ENCODE results near the gene PNP.
A peak's percentile ranks its signal among the peaks of the same experiment; 100 is the strongest.

PNP gene

GRCh38 chr14:20454516-20455354 lies 14.5 kb upstream of the PNP start, which contains the start of the genes APEX1 and OSGEP:
Gene APEX1, plus strand, starts transcription at chr14:20455226. Its CDS starts 420 bp downstream, at chr14:20455646.
Gene OSGEP, minus strand, starts transcription at chr14:20454812. Its CDS starts 129 bp downstream, at chr14:20454683.
- DNase-seq (ENCODE audit: low read depth, low spot score): peak; percentile 99

DNA sequence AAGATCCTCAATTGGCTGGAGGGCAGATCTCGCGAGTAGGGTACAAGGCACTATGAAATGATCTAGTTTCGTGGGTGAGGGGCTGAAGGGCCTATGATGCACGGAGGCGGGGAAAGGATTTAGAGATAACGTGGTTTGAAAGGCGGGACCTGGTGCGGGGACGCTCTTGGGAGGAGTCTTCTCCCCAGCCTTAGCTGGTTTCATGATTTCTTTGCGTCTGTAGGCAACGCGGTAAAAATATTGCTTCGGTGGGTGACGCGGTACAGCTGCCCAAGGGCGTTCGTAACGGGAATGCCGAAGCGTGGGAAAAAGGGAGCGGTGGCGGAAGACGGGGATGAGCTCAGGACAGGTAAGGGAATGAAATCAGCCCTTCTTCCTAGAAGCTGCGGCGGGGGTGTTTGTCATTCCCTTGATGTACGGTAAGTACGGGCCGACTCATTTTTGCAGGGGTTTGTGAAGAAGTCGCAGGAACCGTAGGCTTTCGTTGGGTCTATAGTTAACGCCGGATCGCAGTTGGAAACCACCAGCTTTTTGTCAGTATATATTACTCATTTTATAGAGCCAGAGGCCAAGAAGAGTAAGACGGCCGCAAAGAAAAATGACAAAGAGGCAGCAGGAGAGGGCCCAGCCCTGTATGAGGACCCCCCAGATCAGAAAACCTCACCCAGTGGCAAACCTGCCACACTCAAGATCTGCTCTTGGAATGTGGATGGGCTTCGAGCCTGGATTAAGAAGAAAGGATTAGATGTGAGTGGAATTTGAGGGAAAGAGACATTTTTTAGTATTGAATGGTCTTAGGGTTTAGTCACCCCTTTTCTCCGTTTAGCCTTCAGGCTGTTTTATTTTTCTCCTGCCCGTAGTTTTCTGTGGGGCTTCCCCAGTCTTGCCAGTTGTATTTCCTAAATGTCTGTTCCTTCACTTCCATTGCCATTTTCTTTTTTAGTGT lies 13.6 kb upstream of the PNP start:
- no peak for DNase-seq (ENCODE audit: low read depth, low spot score)

GRCh38 chr14:20456971-20457370 lies 12.2 kb upstream of the PNP start:
- DNase-seq (ENCODE audit: low read depth, low spot score): peak; percentile 8

GRCh38 chr14:20458031-20458789 lies 11.0 kb upstream of the PNP start:
- peak; percentile 68 for DNase-seq (ENCODE audit: low read depth, low spot score)

DNA sequence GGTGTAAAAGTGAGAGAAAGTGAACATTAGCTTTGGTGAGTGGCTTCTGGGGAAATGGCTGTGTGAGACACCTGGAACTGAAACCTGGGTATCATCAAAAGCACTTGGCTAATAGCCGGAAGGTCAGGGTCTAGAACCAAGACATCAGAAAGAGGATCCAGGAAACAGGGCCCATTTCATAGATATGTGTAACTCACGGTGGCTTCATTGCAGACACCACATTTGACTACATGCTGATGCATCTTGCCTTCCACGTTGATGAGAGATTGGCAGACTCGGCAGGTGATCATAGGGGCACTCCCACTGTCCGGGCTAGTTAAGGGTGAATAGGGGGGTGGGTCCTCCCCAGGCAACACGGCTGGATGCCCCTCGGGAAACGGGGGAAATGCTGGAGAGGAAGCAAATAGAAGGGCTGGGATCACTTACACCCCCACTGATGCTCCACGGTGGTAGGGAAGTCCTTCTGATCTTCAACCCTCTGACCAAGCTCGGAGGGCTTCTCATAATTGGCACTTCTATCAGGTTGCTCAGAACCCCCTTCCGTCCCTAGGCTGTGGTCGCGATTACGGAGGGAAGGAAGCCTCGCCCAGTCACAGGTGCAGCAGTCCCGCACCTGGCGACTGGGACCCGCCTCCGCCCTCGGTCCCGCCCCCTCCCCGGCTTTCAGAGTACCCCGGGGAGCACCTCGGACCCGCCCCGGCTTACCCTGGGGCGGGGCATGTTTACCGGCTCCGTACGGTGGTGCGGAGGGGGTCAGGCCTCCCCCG lies 8.6 kb upstream of the PNP start:
- DNase-seq (ENCODE audit: low read depth, low spot score): no peak

GRCh38 chr14:20461225-20462141 lies 7.7 kb upstream of the PNP start, which contains the start of gene PIP4P1:
Gene PIP4P1, minus strand, starts transcription at chr14:20461434. Its CDS starts 109 bp downstream, at chr14:20461325.
- peak; percentile 100 for DNase-seq (ENCODE audit: low read depth, low spot score)

DNA sequence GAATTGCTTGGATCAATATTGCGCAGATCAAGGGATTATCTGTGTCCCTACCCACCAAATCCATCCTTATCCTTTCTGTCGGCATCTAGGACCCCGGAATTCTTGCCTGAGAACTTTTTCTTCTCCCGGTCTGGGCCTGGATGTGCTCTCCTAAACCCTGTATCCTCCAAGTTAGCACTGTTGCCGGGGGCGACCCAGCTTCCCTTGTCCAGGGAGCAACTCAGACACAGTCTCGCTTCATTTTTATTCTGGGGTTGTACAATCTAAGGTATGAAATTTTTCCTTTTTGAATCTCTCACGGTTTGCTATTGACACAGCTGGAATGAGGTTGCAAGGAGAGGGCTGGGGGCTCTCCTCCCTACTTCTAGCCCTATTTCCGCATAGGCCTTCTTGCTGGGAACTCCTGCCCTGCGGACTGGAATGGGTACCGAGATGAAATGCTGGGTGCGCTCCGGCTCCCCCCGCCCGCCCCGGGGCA lies 403 bp upstream of the PNP start:
- no peak for DNase-seq (ENCODE audit: low read depth, low spot score)

- peak; percentile 73 for DNase-seq (ENCODE audit: low read depth, low spot score)
These were observed 840 bp downstream of the PNP start for GRCh38 chr14:20469890-20470602.

- DNase-seq (ENCODE audit: low read depth, low spot score): no peak
These were observed 1.3 kb downstream of the PNP start for GRCh38 chr14:20470603-20470901.

DNA sequence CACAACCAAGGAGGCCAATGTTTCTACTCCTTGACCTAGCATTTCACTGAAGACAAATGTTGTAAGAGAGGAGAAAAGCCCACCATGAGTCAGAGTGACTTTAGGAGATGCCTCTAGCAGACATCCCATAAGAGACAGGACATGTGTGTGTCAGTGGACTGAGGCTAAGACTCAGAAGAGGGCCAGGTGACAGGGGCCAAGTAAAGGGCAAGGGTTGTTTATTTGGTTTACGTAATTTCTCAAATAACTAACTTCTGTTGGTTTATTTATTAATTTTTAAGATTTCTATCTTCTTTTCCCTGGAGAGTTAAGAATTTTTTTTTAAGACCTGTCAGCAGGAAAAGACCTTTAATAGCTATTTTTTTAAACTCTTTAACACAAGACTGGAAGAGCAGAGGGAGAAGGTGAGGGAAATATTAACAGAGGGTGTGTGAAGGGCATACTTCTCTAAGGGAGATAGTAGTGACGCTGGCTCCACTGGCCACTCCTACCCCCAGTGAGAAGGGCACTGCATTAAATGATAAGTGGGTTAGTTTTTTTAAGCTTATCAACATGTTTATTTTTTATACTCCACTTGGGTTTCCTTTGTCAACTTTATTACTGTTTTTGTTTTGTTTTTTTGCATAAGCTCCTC lies 3.4 kb downstream of the PNP start:
- DNase-seq (ENCODE audit: low read depth, low spot score): no peak

- no peak for DNase-seq (ENCODE audit: low read depth, low spot score)
These were observed 7.6 kb downstream of the PNP start for GRCh38 chr14:20476776-20477175.

DNA sequence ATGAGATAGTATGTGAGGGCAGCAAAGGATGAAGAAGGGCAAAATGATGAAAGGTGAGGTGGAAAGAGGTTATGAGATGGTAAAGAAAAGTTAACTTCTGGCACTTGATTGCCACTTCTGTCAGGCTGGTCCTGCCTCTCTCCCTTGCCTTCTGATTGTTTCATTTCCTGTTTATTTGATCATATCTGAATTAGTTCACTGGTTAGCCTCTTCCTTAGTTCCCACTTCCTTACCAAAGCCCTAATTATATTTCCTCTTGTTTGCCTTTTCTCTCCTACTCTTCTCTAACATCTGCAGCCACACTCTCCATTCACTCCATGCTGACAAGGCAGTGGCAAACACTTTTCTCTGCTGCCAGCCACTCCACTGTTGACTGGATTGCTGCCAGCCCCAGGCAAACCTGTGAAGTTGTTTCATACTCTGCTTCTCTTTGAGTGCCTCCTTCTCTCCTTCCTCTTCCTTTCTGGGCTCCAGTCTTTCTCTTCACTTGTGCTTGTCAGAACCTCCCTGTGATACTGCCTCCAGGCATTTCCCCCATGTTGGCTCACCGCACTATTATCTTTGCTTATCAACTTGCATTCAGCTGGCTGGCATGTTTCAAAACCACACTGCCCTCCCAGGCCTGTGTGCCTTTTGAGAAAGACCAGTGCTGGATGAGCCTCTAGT lies 8.1 kb downstream of the PNP start:
- peak; percentile 63 for DNase-seq (ENCODE audit: low read depth, low spot score)

- DNase-seq (ENCODE audit: low read depth, low spot score): no peak
These were observed 9.7 kb downstream of the PNP start for GRCh38 chr14:20478894-20479293.

GRCh38 chr14:20482382-20482781 lies 13.2 kb downstream of the PNP start:
- no peak for DNase-seq (ENCODE audit: low read depth, low spot score)

DNA sequence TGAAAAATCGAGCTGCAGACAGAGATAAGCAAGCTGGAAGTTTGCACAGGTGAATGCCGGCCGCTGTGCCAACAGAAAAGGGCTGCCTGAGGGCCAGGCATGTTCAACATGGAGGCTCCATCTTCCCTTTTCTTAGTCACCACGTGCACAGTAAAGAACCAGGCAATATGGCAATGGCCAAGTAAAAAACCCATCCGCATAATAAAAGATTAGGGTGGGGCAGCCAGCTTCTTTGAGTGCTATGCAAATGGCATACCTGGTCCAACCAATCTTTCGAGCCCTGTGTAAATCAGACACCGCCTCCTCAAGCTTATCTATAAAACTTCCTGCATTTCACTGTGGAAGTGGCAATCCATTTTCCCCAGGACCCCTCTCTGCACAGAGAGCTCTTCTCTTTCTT lies 16.7 kb downstream of the PNP start:
- DNase-seq (ENCODE audit: low read depth, low spot score): peak; percentile 53

- DNase-seq (ENCODE audit: low read depth, low spot score): no peak
These were observed 17.6 kb downstream of the PNP start for GRCh38 chr14:20486684-20487395.

DNA sequence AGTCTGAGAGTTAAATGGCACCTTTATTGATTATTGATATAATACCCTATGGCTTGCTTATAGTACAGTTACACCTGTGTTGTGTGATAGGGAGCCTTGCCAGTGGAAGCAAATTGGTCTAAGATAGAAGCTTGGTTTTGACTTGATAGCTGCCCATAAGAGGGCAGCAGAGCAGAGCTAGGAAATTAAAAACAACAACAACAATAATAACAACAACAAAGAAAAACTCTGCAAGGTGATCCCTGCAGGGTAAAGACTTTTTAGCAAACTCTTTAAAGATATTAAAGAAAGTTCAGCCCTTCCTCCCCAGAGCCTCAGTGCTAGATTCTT lies 18.2 kb downstream of the PNP start:
- no peak for DNase-seq (ENCODE audit: low read depth, low spot score)

Measured in ELF-1 (cell line).